Muscle layer of colon (tissue), 2 donors: ENCODE measurements around the gene MAP3K12.

ENCODE experiments used
- H3K27ac ChIP-seq: one replicate; pipeline ENCODE4 v1.7.0; 2013; ENCODE audit warnings: low read depth, mild to moderate bottlenecking, low read length, moderate library complexity
- H3K27me3 ChIP-seq, 2 donors: one replicate each; pipeline ENCODE4 v1.7.0; 2013; ENCODE audit warnings: low read length in 2 of 2, mild to moderate bottlenecking in 2 of 2; ENCODE audit not compliant: insufficient read depth in 2 of 2, control insufficient read depth in 1 of 2
- H3K36me3 ChIP-seq: one replicate; pipeline ENCODE4 v1.7.0; 2013; ENCODE audit warnings: mild to moderate bottlenecking, low read length; ENCODE audit not compliant: insufficient read depth
- H3K4me1 ChIP-seq: one replicate; pipeline ENCODE4 v1.7.0; 2013; ENCODE audit warnings: mild to moderate bottlenecking, low read length; ENCODE audit not compliant: insufficient read depth
- H3K4me3 ChIP-seq, 2 donors: one replicate each; pipeline ENCODE4 v1.7.0; 2013; ENCODE audit warnings: low read length in 2 of 2, low read depth in 1 of 2, mild to moderate bottlenecking in 1 of 2, moderate library complexity in 1 of 2
- H3K9ac ChIP-seq: one replicate; pipeline ENCODE4 v1.7.0; 2013; ENCODE audit warnings: low read length
- H3K9me3 ChIP-seq: one replicate; pipeline ENCODE4 v1.7.0; 2013; ENCODE audit warnings: mild to moderate bottlenecking, low read length
- donor health status: abdominal sarcoma.
- donor health status: Adenocarcinoma of cecum.

Gene MAP3K12

GRCh38 chr12:53506881-53507602, 7.8 kb upstream of the MAP3K12 start, which contains the start of gene NPFF:
Gene NPFF (minus strand): TSS chr12:53507484. CDS start chr12:53507474, 10 bp downstream.
- peaks cover 40% of the 10 kb centered on the region for H3K36me3 ChIP-seq
- no peak within 1 kb of the TSS for H3K27ac ChIP-seq
- peaks cover 13% of the 10 kb centered on the region for H3K4me1 ChIP-seq
- H3K27me3 ChIP-seq = no peaks in the 10 kb centered on the region
- no peak within 1 kb of the TSS for H3K9ac ChIP-seq
- no peaks in the 10 kb centered on the region for H3K9me3 ChIP-seq
- H3K4me3 ChIP-seq = no peak within 1 kb of the TSS

DNA sequence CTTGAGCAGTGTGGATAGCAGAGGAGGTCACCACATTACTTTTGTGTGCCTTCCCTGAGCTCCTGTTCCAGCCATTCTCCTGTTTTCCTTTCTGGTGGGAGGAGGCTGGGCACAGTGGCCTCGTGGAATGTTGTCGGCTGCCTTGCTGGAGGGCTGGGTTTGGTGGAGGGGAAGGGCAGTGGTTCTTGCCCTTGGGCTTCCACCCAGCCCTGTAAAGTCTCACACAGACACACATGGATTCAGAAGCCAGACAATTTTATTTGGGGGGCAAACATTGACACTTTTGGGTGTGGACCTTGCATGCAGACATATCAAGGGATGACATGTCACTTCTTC, 7.2 kb upstream of the MAP3K12 start:
- peaks cover 33% of the 10 kb centered on the region for H3K36me3 ChIP-seq
- H3K4me3 ChIP-seq = no peak overlapping the region
- no peak overlapping the region for H3K9ac ChIP-seq
- no peaks in the 10 kb centered on the region for H3K9me3 ChIP-seq
- no peaks in the 10 kb centered on the region for H3K27me3 ChIP-seq
- no peak overlapping the region for H3K27ac ChIP-seq
- peaks cover 19% of the 10 kb centered on the region for H3K4me1 ChIP-seq

DNA sequence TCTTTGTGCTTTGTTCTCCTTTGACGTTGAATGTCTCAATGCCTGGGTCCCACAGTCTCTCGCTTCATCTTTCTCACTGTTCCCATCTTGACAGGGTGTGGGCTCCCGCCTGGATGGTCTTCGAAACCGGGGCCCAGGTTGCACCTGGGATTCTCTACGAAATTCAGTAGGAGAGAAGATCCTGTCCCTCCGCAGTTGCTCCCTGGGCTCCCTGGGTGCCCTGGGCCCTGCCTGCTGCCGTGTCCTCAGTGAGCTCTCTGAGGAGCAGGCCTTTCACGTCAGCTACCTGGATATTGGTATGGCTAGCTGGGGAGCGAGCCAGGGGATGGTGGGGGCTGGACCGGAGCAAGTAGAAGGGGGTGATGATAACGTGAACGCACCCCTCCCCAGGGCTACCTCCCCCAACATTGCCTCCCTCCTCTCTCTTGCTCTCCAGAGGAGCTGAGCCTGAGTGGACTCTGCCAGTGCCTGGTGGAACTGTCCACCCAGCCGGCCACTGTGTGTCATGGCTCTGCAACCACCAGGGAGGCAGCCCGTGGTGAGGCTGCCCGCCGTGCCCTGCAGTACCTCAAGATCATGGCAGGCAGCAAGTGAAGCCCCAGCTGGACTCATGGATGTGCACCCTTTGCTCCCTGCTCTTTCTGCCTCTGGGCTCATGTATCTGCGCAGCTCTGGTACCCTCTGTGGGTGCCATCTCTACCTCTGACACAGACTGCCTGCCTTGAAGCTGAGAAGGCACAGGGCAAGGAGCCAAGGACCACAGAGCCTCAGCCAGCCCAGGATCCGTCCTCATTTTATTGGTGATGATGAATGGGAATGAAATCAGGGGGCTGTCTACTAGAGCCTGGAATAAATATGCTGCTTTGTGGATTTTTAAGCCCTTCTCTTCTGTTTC, 6.5 kb upstream of the MAP3K12 start:
- H3K27ac ChIP-seq = no peak overlapping the region
- no peak overlapping the region for H3K4me3 ChIP-seq
- H3K4me1 ChIP-seq = peaks cover 19% of the 10 kb centered on the region
- no peaks in the 10 kb centered on the region for H3K9me3 ChIP-seq
- H3K27me3 ChIP-seq = no peaks in the 10 kb centered on the region
- H3K36me3 ChIP-seq = peaks cover 30% of the 10 kb centered on the region
- no peak overlapping the region for H3K9ac ChIP-seq

DNA sequence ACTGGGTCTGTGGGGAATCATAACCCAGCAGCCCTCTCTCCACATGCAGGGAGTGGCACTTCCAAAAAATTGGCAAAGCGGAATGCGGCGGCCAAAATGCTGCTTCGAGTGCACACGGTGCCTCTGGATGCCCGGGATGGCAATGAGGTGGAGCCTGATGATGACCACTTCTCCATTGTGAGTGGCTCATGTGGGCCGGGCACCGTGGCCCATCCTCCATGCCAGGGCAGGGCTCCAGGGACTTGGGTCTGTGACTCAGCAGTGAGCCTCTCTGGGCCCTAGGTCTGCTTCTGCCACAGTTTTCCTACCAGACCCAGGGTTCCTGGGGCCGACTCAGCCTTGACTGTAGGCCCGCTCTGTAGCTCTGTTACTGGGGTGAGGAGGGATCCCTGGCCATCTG, 5.8 kb upstream of the MAP3K12 start:
- Histone ChIP-seq H3K36me3 (peaks cover 24% of the 10 kb centered on the region), H3K27ac (no peak overlapping the region), H3K9me3 (no peaks in the 10 kb centered on the region), H3K9ac (no peak overlapping the region), H3K4me3 (no peak overlapping the region), H3K4me1 (peaks cover 22% of the 10 kb centered on the region), H3K27me3 (no peaks in the 10 kb centered on the region)

- Histone ChIP-seq H3K9ac (no peak overlapping the region), H3K9me3 (no peaks in the 10 kb centered on the region), H3K27me3 (no peaks in the 10 kb centered on the region), H3K4me3 (no peak overlapping the region), H3K4me1 (peaks cover 27% of the 10 kb centered on the region), H3K27ac (no peak overlapping the region), H3K36me3 (peaks cover 24% of the 10 kb centered on the region)
Measured at GRCh38 chr12:53504004-53504920, 5.0 kb upstream of the MAP3K12 start.

DNA sequence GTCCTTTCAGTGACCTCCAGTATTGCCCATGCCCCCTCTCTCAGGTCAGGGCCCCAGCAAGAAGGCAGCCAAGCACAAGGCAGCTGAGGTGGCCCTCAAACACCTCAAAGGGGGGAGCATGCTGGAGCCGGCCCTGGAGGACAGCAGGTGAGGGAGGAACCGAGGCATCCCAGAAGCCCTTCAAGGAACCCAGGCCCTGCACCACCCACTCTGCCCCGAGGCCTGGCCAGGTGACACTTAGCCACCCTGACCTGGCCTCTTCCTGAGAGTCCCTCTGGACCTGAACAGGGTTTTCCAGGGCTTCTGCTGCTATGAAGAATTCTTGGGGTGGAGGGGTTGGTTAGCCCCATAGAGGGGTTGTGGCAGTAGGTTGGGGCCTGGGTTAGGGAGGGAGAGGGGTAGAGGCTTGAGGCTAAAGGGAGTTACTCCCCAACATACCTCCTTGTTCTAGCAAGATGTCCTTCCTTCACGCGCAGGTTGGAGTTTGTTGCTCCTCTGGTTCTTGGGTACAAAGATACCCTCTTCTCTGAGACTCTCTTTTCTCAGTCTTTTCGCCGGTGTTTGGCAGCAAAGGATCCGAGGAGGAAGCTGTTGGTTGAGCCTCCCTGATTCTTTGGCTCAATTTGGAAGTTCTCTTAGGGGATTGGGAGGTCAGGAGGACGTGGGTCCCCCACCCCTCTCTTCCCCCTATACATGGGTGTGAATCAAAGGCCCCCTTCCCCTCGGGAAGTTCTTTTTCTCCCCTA, 3.9 kb upstream of the MAP3K12 start:
- peaks cover 28% of the 10 kb centered on the region for H3K4me1 ChIP-seq
- no peaks in the 10 kb centered on the region for H3K27me3 ChIP-seq
- H3K9ac ChIP-seq = no peak overlapping the region
- H3K27ac ChIP-seq = no peak overlapping the region
- no peak overlapping the region for H3K4me3 ChIP-seq
- peaks cover 24% of the 10 kb centered on the region for H3K36me3 ChIP-seq
- no peaks in the 10 kb centered on the region for H3K9me3 ChIP-seq

- Histone ChIP-seq H3K27me3 (no peaks in the 10 kb centered on the region), H3K27ac (no peak overlapping the region), H3K9me3 (no peaks in the 10 kb centered on the region), H3K9ac (no peak overlapping the region), H3K4me1 (peaks cover 28% of the 10 kb centered on the region), H3K4me3 (peak overlapping the region in 1 of 2 donors; percentile 63), H3K36me3 (peaks cover 19% of the 10 kb centered on the region)
Measured at GRCh38 chr12:53502331-53502730, 3.1 kb upstream of the MAP3K12 start.

GRCh38 chr12:53501615-53502181, 2.4 kb upstream of the MAP3K12 start:
- H3K9me3 ChIP-seq = no peaks in the 10 kb centered on the region
- peak overlapping the region; percentile 48 to 63 for H3K4me3 ChIP-seq
- peaks cover 28% of the 10 kb centered on the region for H3K4me1 ChIP-seq
- no peak overlapping the region for H3K9ac ChIP-seq
- no peaks in the 10 kb centered on the region for H3K27me3 ChIP-seq
- H3K36me3 ChIP-seq = peaks cover 13% of the 10 kb centered on the region
- H3K27ac ChIP-seq = peak overlapping the region; percentile 98

- H3K4me1 ChIP-seq = peaks cover 31% of the 10 kb centered on the region
- peaks cover 6% of the 10 kb centered on the region for H3K36me3 ChIP-seq
- no peaks in the 10 kb centered on the region for H3K9me3 ChIP-seq
- peak within 1 kb of the TSS; percentile 50 to 63 for H3K4me3 ChIP-seq
- H3K27me3 ChIP-seq = no peaks in the 10 kb centered on the region
- H3K27ac ChIP-seq = peak within 1 kb of the TSS; percentile 98
- H3K9ac ChIP-seq = peak within 1 kb of the TSS; percentile 85
Measured at GRCh38 chr12:53500776-53501614, 1.7 kb upstream of the MAP3K12 start, which contains the start of gene TARBP2. Gene TARBP2 (plus strand): TSS chr12:53501283. CDS start chr12:53501409, 126 bp downstream.
